ENCODE measurements around the gene INSR.
"Not testable (repeated sequence)": the region's sequence is repeated elsewhere in the genome, so short reads cannot be mapped to it uniquely, and the experiment has no call there.

INSR gene

GRCh38 chr19:7293762-7294557 lies at the start of gene INSR:
Gene INSR, minus strand, starts transcription at chr19:7294414. Its CDS starts 523 bp downstream, at chr19:7293891.
- peak; percentile 47 to 55 (median 50) for DNase-seq (ENCODE audit: low read depth in 3 of 3)

DNA sequence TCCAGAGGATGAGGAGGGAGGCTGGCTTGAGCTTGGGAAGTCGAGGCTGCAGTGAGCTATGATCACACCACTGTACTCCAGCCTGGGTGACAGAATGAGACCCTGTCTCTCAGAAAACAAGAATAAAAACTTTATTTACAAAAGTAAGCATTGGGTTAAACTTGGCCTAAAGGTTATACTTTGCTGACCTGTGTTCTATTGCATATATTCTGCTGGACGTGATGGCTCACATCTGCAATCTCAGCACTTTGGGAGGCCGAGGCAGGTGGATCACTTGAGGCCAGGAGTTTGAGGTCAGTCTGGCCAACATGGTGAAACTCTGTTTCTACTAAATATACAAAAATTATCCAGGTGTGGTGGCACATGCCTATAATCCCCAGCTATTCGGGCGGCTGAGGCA lies 47.9 kb upstream of the INSR start:
- no peak for DNase-seq (ENCODE audit: low read depth in 3 of 3)

DNA sequence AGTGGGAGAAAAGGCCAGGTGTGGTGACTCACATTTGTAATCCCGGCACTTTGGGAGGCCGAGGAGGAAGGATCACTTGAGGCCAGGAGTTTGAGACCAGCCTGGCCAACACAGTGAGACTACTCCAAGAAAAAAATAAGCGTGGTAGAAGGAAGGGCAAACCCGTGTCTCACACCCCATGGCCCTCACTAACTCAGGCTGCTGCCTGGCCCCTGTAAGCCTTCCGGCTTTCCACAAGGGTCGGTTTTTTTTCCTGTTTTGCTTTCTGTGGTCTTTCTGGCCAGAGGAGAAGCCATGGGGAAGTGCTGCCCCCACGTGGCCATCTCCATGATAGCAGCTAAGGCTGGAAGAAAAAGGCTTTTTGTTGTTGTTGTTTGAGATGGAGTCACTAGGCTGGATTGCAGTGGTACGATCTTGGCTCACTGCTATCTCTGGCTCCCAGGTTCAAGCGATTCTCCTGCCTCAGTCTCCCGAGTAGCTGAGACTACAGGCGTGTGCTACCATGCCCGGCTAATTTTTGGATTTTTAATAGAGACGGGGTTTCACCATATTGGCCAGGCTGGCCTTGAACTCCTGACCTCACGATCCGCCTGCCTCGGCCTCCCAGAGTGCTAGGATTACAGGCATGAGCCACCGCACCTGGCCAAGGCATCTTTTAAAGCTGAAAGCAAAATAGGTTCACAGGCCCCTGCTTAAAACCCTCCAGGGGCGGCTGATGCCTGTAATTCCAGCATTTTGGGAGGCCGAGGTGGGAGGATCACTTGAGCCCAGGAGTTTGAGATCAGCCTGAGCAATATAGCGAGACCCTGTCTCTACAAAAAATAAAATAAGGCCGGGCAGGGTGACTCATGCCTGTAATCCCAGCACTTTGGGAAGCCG lies 47.0 kb upstream of the INSR start:
- DNase-seq (ENCODE audit: low read depth in 3 of 3): peak; percentile 69 to 79 (median 74)

GRCh38 chr19:7337380-7338194 lies 43.4 kb upstream of the INSR start:
- no peak for DNase-seq (ENCODE audit: low read depth in 3 of 3)

DNA sequence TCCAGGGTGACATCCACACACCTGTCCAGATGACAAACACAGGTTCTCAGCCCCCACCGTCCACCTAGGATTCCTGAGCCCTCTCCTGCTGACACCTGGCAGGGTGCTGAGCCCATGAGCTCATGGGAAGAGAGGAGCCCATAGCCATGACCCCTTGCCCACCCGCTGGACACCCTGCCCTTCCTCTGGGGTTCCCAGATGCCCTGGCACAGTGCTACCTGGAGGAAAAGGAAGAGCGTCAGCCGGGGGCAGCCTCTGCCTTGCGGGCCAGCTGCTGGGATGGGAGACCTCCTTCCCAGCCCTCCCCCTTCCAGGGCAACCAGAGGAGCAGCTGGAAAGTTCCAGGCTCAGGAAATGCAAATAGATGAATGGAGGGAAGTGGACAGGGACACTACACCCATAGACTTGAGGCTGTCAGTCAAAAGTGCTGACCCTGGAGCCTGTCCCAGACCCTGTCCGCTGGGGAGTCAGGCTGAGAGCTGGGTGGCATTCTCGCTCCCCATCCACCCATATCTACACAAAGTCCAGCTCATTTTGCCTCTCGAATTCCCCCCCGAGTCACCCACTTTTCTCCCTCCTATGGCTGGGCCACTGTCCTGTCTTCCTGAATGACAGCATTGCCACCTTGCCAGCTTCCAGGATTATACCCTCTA lies 42.2 kb upstream of the INSR start:
- no peak for DNase-seq (ENCODE audit: low read depth in 3 of 3)

DNA sequence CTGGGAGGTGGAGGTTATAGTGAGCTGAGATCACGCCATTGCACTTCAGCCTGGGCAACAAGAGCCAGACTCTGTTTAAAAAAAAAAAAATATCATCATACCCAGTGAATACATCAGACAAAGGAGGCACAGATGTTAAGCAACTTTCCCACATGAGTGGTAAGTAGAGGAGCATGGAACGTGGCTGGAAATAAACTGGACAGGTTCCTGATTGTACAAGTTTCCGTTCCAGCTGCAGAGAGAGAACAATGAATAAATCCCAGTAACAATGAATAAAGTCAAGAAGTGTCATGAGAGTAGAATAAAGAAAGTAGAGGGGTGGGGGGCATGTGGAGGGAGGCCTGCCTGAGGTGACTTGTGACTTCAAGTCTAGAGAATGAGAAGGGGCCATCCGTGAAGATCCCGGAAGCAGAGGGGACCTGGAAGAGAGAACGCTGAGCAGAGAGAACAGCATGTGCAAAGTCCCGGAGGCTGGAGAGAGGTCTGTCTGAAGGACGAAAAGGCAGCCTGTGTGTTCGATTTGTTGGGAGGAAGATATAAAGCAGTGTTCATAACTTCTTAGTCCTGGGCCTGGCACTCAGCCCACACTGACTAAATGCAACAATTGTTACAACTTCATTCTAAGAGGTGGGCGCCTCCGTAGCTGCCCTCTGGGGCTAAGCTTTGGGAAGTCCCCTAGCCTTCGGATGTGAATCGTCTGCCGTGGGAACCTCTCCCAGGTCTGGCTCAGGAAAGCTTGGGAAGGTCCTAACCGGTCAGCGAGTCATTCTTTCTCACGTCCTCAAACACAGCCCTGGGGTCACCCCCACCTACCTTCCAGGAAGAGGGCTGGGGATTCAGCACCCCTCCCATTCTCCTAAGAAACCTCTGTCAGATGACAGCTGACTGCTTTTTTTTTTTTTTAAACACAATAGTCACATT lies 39.2 kb upstream of the INSR start:
- DNase-seq (ENCODE audit: low read depth in 3 of 3): no peak

DNA sequence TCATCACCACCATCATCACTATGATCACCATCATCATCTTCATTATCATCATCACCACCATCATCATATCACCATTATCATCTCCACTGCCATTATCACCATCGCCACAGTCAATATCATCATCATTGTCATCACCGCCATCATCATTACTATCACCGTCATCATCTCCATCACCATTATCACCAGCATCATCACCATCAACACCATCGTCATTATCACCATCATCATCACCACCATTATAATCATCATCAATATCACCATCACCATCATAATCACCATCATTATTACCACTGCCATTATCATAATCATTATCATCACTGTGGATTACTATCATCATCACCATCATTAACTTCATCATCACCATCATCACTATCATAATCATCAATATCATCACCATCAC lies 37.2 kb upstream of the INSR start:
- DNase-seq (ENCODE audit: low read depth in 3 of 3): no peak

DNA sequence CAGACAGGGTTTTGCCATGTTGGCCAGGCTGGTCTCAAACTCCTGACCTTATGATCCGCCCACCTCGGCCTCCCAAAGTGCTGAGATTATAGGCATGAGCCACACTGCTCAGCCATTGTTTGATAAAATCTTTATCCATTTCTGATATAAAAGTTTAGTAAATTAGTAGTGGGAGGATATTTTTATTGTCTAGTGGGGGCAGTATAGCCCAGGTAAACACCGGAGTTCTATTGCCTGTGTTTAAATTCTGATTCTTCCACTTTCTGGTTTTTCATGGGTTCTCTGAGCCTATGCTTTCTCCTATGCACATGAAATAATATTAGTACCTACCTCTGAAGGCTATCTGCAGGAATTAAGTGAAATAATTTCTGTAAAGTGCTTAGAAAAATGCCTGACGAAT lies 34.4 kb upstream of the INSR start:
- DNase-seq (ENCODE audit: low read depth in 3 of 3): no peak

DNA sequence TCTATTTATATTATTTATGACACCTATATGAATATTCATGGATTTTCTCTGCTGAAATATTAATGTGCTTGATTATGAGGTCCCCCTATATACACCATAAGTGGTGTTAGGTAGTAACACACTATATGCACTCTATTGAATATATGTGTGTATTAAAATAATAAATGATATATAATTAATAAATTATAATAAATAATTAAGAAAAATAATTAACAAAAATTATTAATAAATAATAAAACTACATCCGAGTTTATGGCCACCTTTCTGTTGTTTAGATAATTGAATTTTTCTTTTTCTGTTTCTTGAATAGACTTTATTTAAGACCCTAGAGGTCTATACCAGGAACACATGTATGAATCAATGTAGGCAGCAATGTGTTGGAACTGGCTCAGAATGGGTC lies 33.6 kb upstream of the INSR start:
- DNase-seq (ENCODE audit: low read depth in 3 of 3): no peak

- no peak for DNase-seq (ENCODE audit: low read depth in 3 of 3)
Observed at GRCh38 chr19:7326105-7326877, 32.1 kb upstream of the INSR start.

- DNase-seq (ENCODE audit: low read depth in 3 of 3): no peak
Observed at GRCh38 chr19:7318176-7318575, 24.0 kb upstream of the INSR start.

DNA sequence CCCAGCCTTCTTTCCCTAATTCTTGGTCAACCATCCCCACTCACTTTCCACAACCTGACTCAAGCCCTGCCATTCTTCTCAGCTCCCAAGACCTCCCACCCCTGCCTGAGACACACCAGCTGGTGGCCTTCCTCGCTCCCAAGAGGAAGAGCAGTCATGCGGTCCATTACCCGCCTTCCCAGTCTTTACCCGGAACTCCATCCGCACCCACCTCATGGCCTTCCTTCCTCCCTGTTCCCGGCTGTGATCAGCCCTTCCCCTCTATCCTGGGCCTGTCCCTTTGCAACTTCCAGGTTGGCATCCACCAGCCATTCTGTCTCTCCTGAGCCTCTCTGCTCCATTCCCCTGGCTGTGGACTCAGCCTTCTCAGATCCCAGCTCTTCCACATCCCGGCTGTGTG lies 18.6 kb upstream of the INSR start:
- DNase-seq (ENCODE audit: low read depth in 3 of 3): no peak

DNA sequence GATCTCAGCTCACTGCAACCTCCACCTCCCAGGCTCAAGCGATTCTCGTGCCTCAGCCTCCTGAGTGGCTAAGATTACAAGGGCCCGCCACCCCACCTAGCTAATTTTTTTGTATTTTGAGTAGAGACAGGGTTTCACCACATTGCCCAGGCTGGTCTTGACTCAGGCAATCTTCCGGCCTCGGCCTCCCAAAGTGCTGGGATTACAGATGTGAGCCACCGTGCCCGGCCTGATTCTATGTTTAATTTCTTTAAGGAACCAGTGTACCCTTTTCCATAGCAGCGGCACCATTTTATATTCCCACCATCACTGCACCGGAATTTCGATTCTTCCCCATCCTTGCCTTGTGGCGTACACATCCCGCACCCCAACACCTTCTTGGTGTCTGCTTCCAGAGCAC lies 17.7 kb upstream of the INSR start:
- no peak for DNase-seq (ENCODE audit: low read depth in 3 of 3)

GRCh38 chr19:7308327-7308726 lies 14.1 kb upstream of the INSR start:
- not testable (repeated sequence) for DNase-seq (ENCODE audit: low read depth in 3 of 3)

- DNase-seq (ENCODE audit: low read depth in 3 of 3): no peak
Observed at GRCh38 chr19:7307590-7308218, 13.5 kb upstream of the INSR start.

GRCh38 chr19:7304200-7304599 lies 10.0 kb upstream of the INSR start:
- DNase-seq (ENCODE audit: low read depth in 3 of 3): no peak

- DNase-seq (ENCODE audit: low read depth in 3 of 3): no peak
Observed at GRCh38 chr19:7303470-7303869, 9.3 kb upstream of the INSR start.

GRCh38 chr19:7301525-7301924 lies 7.3 kb upstream of the INSR start:
- no peak for DNase-seq (ENCODE audit: low read depth in 3 of 3)

DNA sequence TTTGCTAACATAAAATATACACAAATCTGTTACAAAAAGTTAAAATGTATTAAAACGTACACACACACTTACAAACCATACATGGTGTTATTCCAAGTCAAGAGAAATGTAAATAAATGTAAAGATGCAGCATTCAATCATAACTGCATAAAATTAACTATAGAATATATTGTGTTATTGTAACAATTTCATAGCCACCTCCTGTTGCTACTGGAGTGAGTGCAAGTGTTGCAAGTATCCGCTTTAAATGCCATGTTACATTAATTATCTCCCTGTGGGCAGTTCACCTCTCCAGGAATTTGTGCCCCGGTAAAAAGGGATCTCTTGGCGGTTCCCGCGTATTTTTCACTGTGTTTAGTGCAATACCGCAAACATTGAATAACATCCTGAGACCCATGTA lies 3.5 kb upstream of the INSR start:
- no peak for DNase-seq (ENCODE audit: low read depth in 3 of 3)

Data from stimulated activated CD4-positive, alpha-beta T cell treated with anti-CD3 and anti-CD28 coated beads, TNF-alpha, amount 100 ng/mL, for 48 hours (primary cell).